Transverse colon (tissue), 4 donors: ENCODE data around the gene DNAH1. TPM values are rescaled to one million over a fixed set of nuclear protein-coding genes. Genes with fewer than 3 reads are reported as not detected.

Source experiments
- DNase-seq: peaks from one replicate; pipeline ENCODE4 v3.0.0-alpha.2; 2019
- H3K27ac ChIP-seq, 4 donors: fragments of 200-600 bp; sonication (generic); 2 replicates each; pipeline ENCODE4 v1.5.1; 2016 to 2018; ENCODE audit warnings: inconsistent platforms in 4 of 4
- H3K27me3 ChIP-seq: fragments of 200-600 bp; sonication (generic); 2 replicates; pipeline ENCODE4 v1.5.1; 2017; ENCODE audit warnings: inconsistent platforms
- H3K36me3 ChIP-seq, 4 donors: fragments of 200-600 bp; sonication (generic); 2 replicates each; pipeline ENCODE4 v1.5.1; 2017 to 2019; ENCODE audit warnings: inconsistent platforms in 4 of 4
- H3K4me1 ChIP-seq, 4 donors: fragments of 200-600 bp; sonication (generic); 2 replicates each; pipeline ENCODE4 v1.5.1; 2017 to 2020; ENCODE audit warnings: inconsistent platforms in 4 of 4
- H3K4me3 ChIP-seq, 4 donors: fragments of 200-600 bp; sonication (generic); 1 replicate in 1 of 4; 2 replicates in 3 of 4; pipeline versions ENCODE4 v1.5.1 to v1.6.1; 2017 to 2019; ENCODE audit warnings: inconsistent platforms in 4 of 4
- H3K9me3 ChIP-seq, 2 donors: fragments of 200-600 bp; sonication (generic); 2 replicates each; pipeline ENCODE4 v1.5.1; 2017 to 2019; ENCODE audit warnings: inconsistent platforms in 2 of 2
- CTCF ChIP-seq, 5 experiments: fragments of 200-600 bp in 3 of 5; fragments of 450-650 bp in 2 of 5; sonication (generic) in 3 of 5; IDR thresholded peaks; 1 replicate in 2 of 5; 2 replicates in 3 of 5; pipeline ENCODE4 v1.5.1; 2016 to 2017; ENCODE audit warnings: antibody characterized with exemption in 5 of 5, inconsistent platforms in 3 of 5, mild to moderate bottlenecking in 2 of 5, moderate library complexity in 1 of 5
- EP300 ChIP-seq: sonication (generic); formaldehyde crosslinking; IDR thresholded peaks from one replicate; pipeline ENCODE4 v1.6.1; 2017; ENCODE audit warnings: antibody characterized with exemption, low read depth
- POLR2A ChIP-seq: fragments of 450-650 bp; IDR thresholded peaks from one replicate; pipeline ENCODE4 v1.6.1; 2016; ENCODE audit warnings: antibody characterized with exemption, mild to moderate bottlenecking, moderate library complexity
- POLR2AphosphoS5 ChIP-seq, 3 donors: sonication (generic); formaldehyde crosslinking; IDR thresholded peaks; one replicate each; pipeline ENCODE4 v1.6.1; 2016; ENCODE audit warnings: antibody characterized with exemption in 3 of 3
- WGBS, 2 donors: methylation state at CpG; one replicate each; pipeline ENCODE4 v1.1.5; 2018; ENCODE audit warnings: low coverage in 1 of 2; 5-methylcytosine and 5-hydroxymethylcytosine counted together
- in situ Hi-C, 4 donors: fragments of 200-750 bp; cut with MboI; loops; one replicate each; pipeline versions ENCODE4 v1.15.0 to v1.15.1; 2017; ENCODE audit warnings: low sequenced_read_pairs in 3 of 4, low pct_ligation_motif_present in 1 of 4, low pct_unique_long_range_greater_than_20kb in 1 of 4
- intact Hi-C: fragments of 100-400 bp; cut with DNase I; formaldehyde crosslinking; loops from one replicate; pipeline ENCODE4 v1.15.1; 2023; ENCODE audit warnings: low total_unique reads
- total RNA-seq, 4 donors: library from RNA; depleted of rRNA; stranded (reverse); fragments of >200 nt; gene quantifications; one replicate each; pipeline ENCODE4 v1.1.0, GENCODE V29; 2016

Gene DNAH1
- total RNA-seq, 4 donors from 2014 or later, result 17.6 to 102 (median 26.3) TPM

GRCh38 chr3:52367891-52368880 is 52.1 kb downstream of the DNAH1 start:
- Histone ChIP-seq H3K9me3 (no peaks in the 10 kb centered on the region), H3K27ac (no peak overlapping the region), H3K4me3 (no peak overlapping the region), H3K4me1 (no peaks in the 10 kb centered on the region), H3K27me3 (no peaks in the 10 kb centered on the region), H3K36me3 (no peaks in the 10 kb centered on the region)
- no peak for TF ChIP-seq CTCF (IDR thresholded peaks at IDR 0.05)
- TF ChIP-seq POLR2AphosphoS5 (IDR thresholded peaks at IDR 0.05), result no peak
- no peak for TF ChIP-seq EP300
- TF ChIP-seq POLR2A, result no peak
- intact Hi-C loops (no loop called here), in situ Hi-C loops (no loop called here)
- no peak for DNase-seq
- WGBS, 2 donors, result 65 to 68% methylated on average over 5 to 19 of the region's 19 CpGs

GRCh38 chr3:52370531-52370930 is 54.4 kb downstream of the DNAH1 start:
- TF ChIP-seq CTCF (IDR thresholded peaks at IDR 0.05) (no peak), POLR2A (no peak), POLR2AphosphoS5 (IDR thresholded peaks at IDR 0.05) (no peak), EP300 (no peak)
- DNase-seq, result no peak
- Histone ChIP-seq H3K36me3 (no peaks in the 10 kb centered on the region), H3K4me3 (no peak overlapping the region), H3K9me3 (no peaks in the 10 kb centered on the region), H3K27ac (no peak overlapping the region), H3K4me1 (no peaks in the 10 kb centered on the region), H3K27me3 (no peaks in the 10 kb centered on the region)
- in situ Hi-C loops, result no loop called here
- 90 to 100% methylated on average over 1 to 13 of the region's 13 CpGs for WGBS, 2 donors
- intact Hi-C loops, result no loop called here

- H3K9me3 ChIP-seq, result no peaks in the 10 kb centered on the region
- no peaks in the 10 kb centered on the region for H3K36me3 ChIP-seq
- H3K4me3 ChIP-seq, result peak overlapping the region in 1 of 4 donors; percentile 14
- in situ Hi-C loops (no loop called here), intact Hi-C loops (no loop called here)
- no peaks in the 10 kb centered on the region for H3K4me1 ChIP-seq
- TF ChIP-seq POLR2A (no peak), CTCF (IDR thresholded peaks at IDR 0.05) (no peak), POLR2AphosphoS5 (IDR thresholded peaks at IDR 0.05) (no peak), EP300 (no peak)
- no peak overlapping the region for H3K27ac ChIP-seq
- WGBS, 2 donors, result 61 to 70% methylated on average over 2 to 38 of the region's 40 CpGs
- DNase-seq, result peak; percentile 51
- no peaks in the 10 kb centered on the region for H3K27me3 ChIP-seq
These were observed 56.8 kb downstream of the DNAH1 start for GRCh38 chr3:52372822-52373504.

GRCh38 chr3:52373676-52374075 is 57.6 kb downstream of the DNAH1 start:
- H3K9me3 ChIP-seq, result no peaks in the 10 kb centered on the region
- 68 to 78% methylated on average over 5 to 6 of the region's 6 CpGs for WGBS, 2 donors
- TF ChIP-seq POLR2AphosphoS5 (IDR thresholded peaks at IDR 0.05), result no peak
- no peak for TF ChIP-seq CTCF (IDR thresholded peaks at IDR 0.05)
- no peak for TF ChIP-seq EP300
- TF ChIP-seq POLR2A, result no peak
- intact Hi-C loops, result no loop called here
- no peaks in the 10 kb centered on the region for H3K27me3 ChIP-seq
- H3K36me3 ChIP-seq, result no peaks in the 10 kb centered on the region
- H3K27ac ChIP-seq, result no peak overlapping the region
- in situ Hi-C loops, result no loop called here
- no peak overlapping the region for H3K4me3 ChIP-seq
- no peaks in the 10 kb centered on the region for H3K4me1 ChIP-seq
- DNase-seq, result no peak
